ENCODE results near the gene SRBD1.

DNA sequence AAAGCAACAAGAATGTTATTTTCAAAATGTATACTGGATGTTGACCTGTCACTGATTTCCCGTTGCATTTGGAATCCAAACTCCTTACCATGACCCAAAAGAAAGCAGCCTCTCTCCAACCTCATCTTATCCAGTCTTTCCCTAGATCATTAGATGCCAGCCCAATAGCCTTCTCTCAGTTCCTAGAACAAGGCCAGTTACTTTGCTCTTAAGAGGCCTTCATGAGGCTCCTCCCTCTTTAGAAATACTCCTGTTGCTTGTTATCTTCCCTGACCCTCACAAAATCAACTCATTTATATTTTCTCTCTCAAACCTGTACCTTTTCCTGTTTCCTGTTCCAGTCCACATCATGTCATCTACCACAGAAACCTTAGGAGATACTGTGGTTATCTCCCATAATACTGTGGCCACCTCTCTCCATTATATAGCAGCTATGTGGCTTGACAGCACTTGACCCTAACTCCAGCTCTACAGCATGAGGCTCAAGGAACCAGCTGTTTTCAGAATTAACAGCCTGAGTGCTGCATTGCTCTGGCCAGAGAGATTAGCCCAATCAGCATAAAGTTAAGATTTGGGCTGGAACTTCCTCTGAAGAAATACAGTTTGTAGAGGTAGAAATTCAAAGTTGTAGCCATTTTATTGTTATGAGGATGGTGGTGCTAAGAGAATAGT, 22.8 kb downstream of the SRBD1 start:
- TF ChIP-seq, protein P1, sequence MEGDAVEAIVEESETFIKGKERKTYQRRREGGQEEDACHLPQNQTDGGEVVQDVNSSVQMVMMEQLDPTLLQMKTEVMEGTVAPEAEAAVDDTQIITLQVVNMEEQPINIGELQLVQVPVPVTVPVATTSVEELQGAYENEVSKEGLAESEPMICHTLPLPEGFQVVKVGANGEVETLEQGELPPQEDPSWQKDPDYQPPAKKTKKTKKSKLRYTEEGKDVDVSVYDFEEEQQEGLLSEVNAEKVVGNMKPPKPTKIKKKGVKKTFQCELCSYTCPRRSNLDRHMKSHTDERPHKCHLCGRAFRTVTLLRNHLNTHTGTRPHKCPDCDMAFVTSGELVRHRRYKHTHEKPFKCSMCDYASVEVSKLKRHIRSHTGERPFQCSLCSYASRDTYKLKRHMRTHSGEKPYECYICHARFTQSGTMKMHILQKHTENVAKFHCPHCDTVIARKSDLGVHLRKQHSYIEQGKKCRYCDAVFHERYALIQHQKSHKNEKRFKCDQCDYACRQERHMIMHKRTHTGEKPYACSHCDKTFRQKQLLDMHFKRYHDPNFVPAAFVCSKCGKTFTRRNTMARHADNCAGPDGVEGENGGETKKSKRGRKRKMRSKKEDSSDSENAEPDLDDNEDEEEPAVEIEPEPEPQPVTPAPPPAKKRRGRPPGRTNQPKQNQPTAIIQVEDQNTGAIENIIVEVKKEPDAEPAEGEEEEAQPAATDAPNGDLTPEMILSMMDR (IDR thresholded peaks at IDR 0.05) = no peak
- TF ChIP-seq POLR2A (IDR thresholded peaks at IDR 0.05) = no peak

All from breast epithelium (tissue), 3 donors.